ENCODE data around the gene ANKFN1.

DNA sequence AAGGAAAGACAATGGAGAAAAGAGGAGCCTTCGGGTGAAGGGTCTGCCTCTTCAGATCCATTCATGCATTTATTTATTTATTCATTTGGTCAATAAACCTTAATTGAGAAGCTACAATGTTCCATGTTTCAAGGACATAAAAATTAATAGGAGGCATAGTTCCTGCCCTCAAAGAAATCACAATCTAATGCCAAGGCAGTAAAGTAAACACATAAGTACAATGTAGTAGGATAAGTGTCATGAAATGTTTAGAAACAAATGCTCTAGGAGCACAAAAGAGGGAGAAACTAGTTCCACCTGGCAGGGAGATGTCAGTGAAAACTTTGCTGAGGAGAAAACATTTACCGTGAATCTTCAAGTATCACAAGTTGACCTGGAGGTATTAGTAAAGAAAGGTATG is 336.7 kb downstream of the ANKFN1 start:
- TF ChIP-seq, protein P1, sequence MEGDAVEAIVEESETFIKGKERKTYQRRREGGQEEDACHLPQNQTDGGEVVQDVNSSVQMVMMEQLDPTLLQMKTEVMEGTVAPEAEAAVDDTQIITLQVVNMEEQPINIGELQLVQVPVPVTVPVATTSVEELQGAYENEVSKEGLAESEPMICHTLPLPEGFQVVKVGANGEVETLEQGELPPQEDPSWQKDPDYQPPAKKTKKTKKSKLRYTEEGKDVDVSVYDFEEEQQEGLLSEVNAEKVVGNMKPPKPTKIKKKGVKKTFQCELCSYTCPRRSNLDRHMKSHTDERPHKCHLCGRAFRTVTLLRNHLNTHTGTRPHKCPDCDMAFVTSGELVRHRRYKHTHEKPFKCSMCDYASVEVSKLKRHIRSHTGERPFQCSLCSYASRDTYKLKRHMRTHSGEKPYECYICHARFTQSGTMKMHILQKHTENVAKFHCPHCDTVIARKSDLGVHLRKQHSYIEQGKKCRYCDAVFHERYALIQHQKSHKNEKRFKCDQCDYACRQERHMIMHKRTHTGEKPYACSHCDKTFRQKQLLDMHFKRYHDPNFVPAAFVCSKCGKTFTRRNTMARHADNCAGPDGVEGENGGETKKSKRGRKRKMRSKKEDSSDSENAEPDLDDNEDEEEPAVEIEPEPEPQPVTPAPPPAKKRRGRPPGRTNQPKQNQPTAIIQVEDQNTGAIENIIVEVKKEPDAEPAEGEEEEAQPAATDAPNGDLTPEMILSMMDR (CRISPR knock-in tag; IDR thresholded peaks at IDR 0.05), result no peak
- no peak for TF ChIP-seq POLR2A (IDR thresholded peaks at IDR 0.05; ENCODE audit: insufficient read depth in 1 of 2, low read depth in 2 of 2, low read length in 2 of 2)

Measured in HepG2 (cell line).